A549 (cell line): Measurements from ENCODE around the gene RHO. TPM values are rescaled to one million over a fixed set of nuclear protein-coding genes. Genes with fewer than 3 reads are reported as not detected.

ENCODE experiments used
- ATAC-seq, 2 experiments: fragments of 200-7000 bp in 1 of 2; fragments of >200 bp in 1 of 2; cut with Nextera tagmentation in 1 of 2; cut with Tn5 transposase in 1 of 2; 3 replicates each; pipeline versions ENCODE4 v1.8.0 to v1.9.1; 2018 to 2020; ENCODE audit warnings: mild to moderate bottlenecking in 1 of 2, moderate library complexity in 1 of 2
- CTCF ChIA-PET: fragments of 300-600 bp; sonication (Branson Sonifier 250); formaldehyde crosslinking; extraction: SDS; loops from one replicate; lab custom pipeline; 2021; ENCODE audit warnings: antibody characterized with exemption, inconsistent platforms; lab: Yijun Ruan, JAX
- POLR2A ChIA-PET: fragments of 350-600 bp; formaldehyde crosslinking; extraction: SDS; loops from one replicate; lab custom pipeline; 2021; ENCODE audit warnings: antibody characterized with exemption, inconsistent platforms; lab: Yijun Ruan, JAX
- DNase-seq, 2 experiments: peaks; one replicate each; pipeline versions ENCODE4 v3.0.0 to v3.0.0-alpha.2; 2011 to 2016; ENCODE audit warnings: low read depth in 1 of 2, low spot score in 1 of 2
- FAIRE-seq: peaks from 2 replicates; lab custom pipeline; 2011; peaks lifted over from hg19 to GRCh38; lab: Jason Lieb, UNC
- H3K27ac ChIP-seq, 2 experiments: fragments of >200 bp; sonication (Bioruptor Twin); formaldehyde crosslinking; 3 replicates each; pipeline ENCODE4 v1.5.1; 2016 to 2017
- H3K4me1 ChIP-seq: fragments of >200 bp; sonication (Bioruptor Twin); formaldehyde crosslinking; 3 replicates; pipeline ENCODE4 v1.6.1; 2016
- H3K4me2 ChIP-seq: fragments of >200 bp; sonication (Bioruptor Twin); formaldehyde crosslinking; 3 replicates; pipeline ENCODE4 v1.6.1; 2016
- H3K4me3 ChIP-seq: fragments of >200 bp; sonication (Bioruptor Twin); formaldehyde crosslinking; 3 replicates; pipeline ENCODE4 v1.5.1; 2016
- H3K9me3 ChIP-seq: fragments of >200 bp; sonication (Bioruptor Twin); formaldehyde crosslinking; 3 replicates; pipeline ENCODE4 v1.6.1; 2016
- CBX8 ChIP-seq: fragments of 200-600 bp; sonication (generic); IDR thresholded peaks from 2 replicates; pipeline ENCODE4 v1.6.1; 2016
- CHD2 ChIP-seq: fragments of 150-350 bp; IDR thresholded peaks from 2 replicates; pipeline ENCODE4 v1.6.1; 2014; ENCODE audit warnings: low read length; ENCODE audit not compliant: partially characterized antibody
- CHD4 ChIP-seq: fragments of 200-600 bp; sonication (generic); IDR thresholded peaks from 2 replicates; pipeline ENCODE4 v1.6.1; 2016; ENCODE audit warnings: antibody characterized with exemption, mild to moderate bottlenecking, borderline replicate concordance
- EHF ChIP-seq: fragments of 250-450 bp; sonication (Bioruptor Pico); IDR thresholded peaks from 2 replicates; pipeline ENCODE4 v1.5.0; 2020; ENCODE audit warnings: mild to moderate bottlenecking
- ELK1 ChIP-seq: fragments of 150-350 bp; IDR thresholded peaks from 2 replicates; pipeline ENCODE4 v1.6.1; 2014; ENCODE audit warnings: low read depth, mild to moderate bottlenecking, low read length
- EP300 ChIP-seq, 2 experiments: fragments of >200 bp; sonication (Bioruptor Twin); formaldehyde crosslinking; IDR thresholded peaks; 2 replicates in 1 of 2; 3 replicates in 1 of 2; pipeline ENCODE4 v1.6.1; 2016 to 2017
- FOSB ChIP-seq: fragments of 250-450 bp; sonication (Bioruptor Pico); IDR thresholded peaks from 2 replicates; pipeline ENCODE4 v1.5.0; 2020; ENCODE audit warnings: mild to moderate bottlenecking, moderate library complexity
- FOSL2 ChIP-seq, 2 experiments: fragments of 450-650 bp in 1 of 2; fragments of >200 bp in 1 of 2; sonication (Bioruptor Twin) in 1 of 2; formaldehyde crosslinking; IDR thresholded peaks; 2 replicates each; pipeline versions ENCODE4 v1.5.0 to v1.6.1; 2016 to 2020; ENCODE audit warnings: mild to moderate bottlenecking in 1 of 2, moderate library complexity in 1 of 2
- FOXS1 ChIP-seq: fragments of 250-450 bp; sonication (Bioruptor Pico); IDR thresholded peaks from 2 replicates; pipeline ENCODE4 v1.5.0; 2020; ENCODE audit warnings: mild to moderate bottlenecking, moderate library complexity
- GATA3 ChIP-seq: IDR thresholded peaks from 2 replicates; pipeline ENCODE4 v1.6.1; 2012; ENCODE audit warnings: borderline replicate concordance
- HDAC2 ChIP-seq: fragments of 200-600 bp; sonication (generic); IDR thresholded peaks from 2 replicates; pipeline ENCODE4 v1.6.1; 2016
- HOXA7 ChIP-seq: fragments of 250-450 bp; sonication (Bioruptor Pico); IDR thresholded peaks from 2 replicates; pipeline ENCODE4 v1.5.0; 2020; ENCODE audit warnings: mild to moderate bottlenecking, moderate library complexity
- HOXB5 ChIP-seq: fragments of 250-450 bp; sonication (Bioruptor Pico); IDR thresholded peaks from 2 replicates; pipeline ENCODE4 v1.5.0; 2020; ENCODE audit warnings: mild to moderate bottlenecking, moderate library complexity
- JUNB ChIP-seq: fragments of >200 bp; sonication (Bioruptor Twin); formaldehyde crosslinking; IDR thresholded peaks from 2 replicates; pipeline ENCODE4 v1.6.1; 2016
- KDM1A ChIP-seq: fragments of 200-600 bp; sonication (generic); IDR thresholded peaks from 2 replicates; pipeline ENCODE4 v1.6.1; 2016; ENCODE audit warnings: low read depth, mild to moderate bottlenecking
- KDM5A ChIP-seq: fragments of 200-600 bp; sonication (generic); IDR thresholded peaks from 2 replicates; pipeline ENCODE4 v1.6.1; 2016; ENCODE audit warnings: antibody characterized with exemption, mild to moderate bottlenecking
- MAX ChIP-seq: IDR thresholded peaks from 2 replicates; pipeline ENCODE4 v1.6.1; 2012
- MAZ ChIP-seq: fragments of 150-350 bp; IDR thresholded peaks from 2 replicates; pipeline ENCODE4 v1.6.1; 2014; ENCODE audit warnings: antibody characterized with exemption, low read depth, low read length, borderline replicate concordance
- MYC ChIP-seq: IDR thresholded peaks from 2 replicates; pipeline ENCODE4 v1.6.1; 2012; ENCODE audit warnings: mild to moderate bottlenecking, inconsistent platforms, low read length, improper control_type of control experiment, borderline replicate concordance
- NFE2L2 ChIP-seq: fragments of 150-350 bp; conservative IDR thresholded peaks from 2 replicates; pipeline ENCODE4 v1.6.1; 2014; ENCODE audit warnings: low read length
- RARB ChIP-seq: fragments of 250-450 bp; sonication (Bioruptor Pico); IDR thresholded peaks from 2 replicates; pipeline ENCODE4 v1.8.0; 2021; ENCODE audit warnings: mild to moderate bottlenecking, moderate library complexity
- RFX5 ChIP-seq: fragments of 450-650 bp; IDR thresholded peaks from 2 replicates; pipeline ENCODE4 v1.7.1; 2014; ENCODE audit warnings: antibody characterized with exemption, mild to moderate bottlenecking, moderate library complexity
- RNF2 ChIP-seq: fragments of 200-600 bp; sonication (generic); IDR thresholded peaks from 2 replicates; pipeline ENCODE4 v1.6.1; 2016; ENCODE audit warnings: low read depth, mild to moderate bottlenecking, antibody characterized with exemption, moderate library complexity, borderline replicate concordance
- TFCP2L1 ChIP-seq: fragments of 250-450 bp; sonication (Bioruptor Pico); IDR thresholded peaks from 2 replicates; pipeline ENCODE4 v1.5.0; 2021; ENCODE audit warnings: mild to moderate bottlenecking
- USF2 ChIP-seq: fragments of 450-650 bp; IDR thresholded peaks from 2 replicates; pipeline ENCODE4 v1.6.1; 2014; ENCODE audit warnings: antibody characterized with exemption
- ZFP36 ChIP-seq: fragments of 450-650 bp; IDR thresholded peaks from 2 replicates; pipeline ENCODE4 v1.6.1; 2014; ENCODE audit warnings: borderline replicate concordance; ENCODE audit not compliant: partially characterized antibody
- ZNF302 ChIP-seq: fragments of 250-450 bp; sonication (Bioruptor Pico); IDR thresholded peaks from 2 replicates; pipeline ENCODE4 v1.9.0; 2021; ENCODE audit warnings: inconsistent platforms, mild to moderate bottlenecking, moderate library complexity
- WGBS: methylation state at CpG from one replicate; pipeline ENCODE4 v1.1.6; 2017; ENCODE audit errors: missing lambda C conversion rate; 5-methylcytosine and 5-hydroxymethylcytosine counted together
- polyA plus RNA-seq, 4 experiments: library from polyadenylated mRNA; depleted of rRNA in 3 of 4; stranded (reverse); fragments of >200 nt; fragmentation: RNase III in 1 of 4; extraction: RNeasy Plus Mini Kit Qiagen cat#74134 plus additional on column Dnase treatment in 1 of 4; gene quantifications; 2 replicates in 3 of 4; 3 replicates in 1 of 4; pipeline ENCODE4 v1.2.3, GENCODE V29; 2011 to 2017
- TF ChIP-seq, protein P1 (sequence below): fragments of >200 bp; sonication (Bioruptor Twin); formaldehyde crosslinking; IDR thresholded peaks from 3 replicates; pipeline ENCODE4 v1.5.1; 2016

RHO gene
- polyA plus RNA-seq, 2 of the 4 experiments (the other 2 are of a cell fraction) = 0.04 TPM; not detected in 1

DNA sequence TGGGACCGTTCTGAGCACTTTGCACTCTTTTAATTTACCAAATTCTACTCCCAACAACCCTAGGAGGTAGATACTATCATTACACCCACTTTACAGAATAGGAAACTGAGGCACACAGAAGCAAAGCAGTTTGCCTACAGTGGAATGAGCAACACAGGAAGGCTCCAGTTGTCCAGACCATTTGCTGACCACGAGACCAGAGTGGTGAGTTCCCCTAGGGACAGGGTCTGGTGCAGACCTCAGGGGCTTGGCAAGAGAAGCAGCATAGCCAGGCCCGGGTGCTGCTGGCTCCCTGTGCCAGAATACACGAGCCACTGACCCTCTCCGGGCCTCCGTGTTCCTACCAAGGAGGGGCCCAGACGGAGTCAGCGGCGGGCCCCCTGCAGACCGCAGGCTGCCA is 51.6 kb downstream of the RHO start:
- Histone ChIP-seq H3K4me2 (no peak overlapping the region), H3K9me3 (no peaks in the 10 kb centered on the region), H3K4me1 (peaks cover 5% of the 10 kb centered on the region; the same call in 2 of the 3 replicates), H3K4me3 (no peak overlapping the region), H3K27ac (no peak overlapping the region)
- ATAC-seq (no peak), FAIRE-seq (no peak), DNase-seq (no peak)
- TF ChIP-seq FOXS1 (CRISPR knock-in tag) (no peak), HOXB5 (no peak), MAZ (no peak), RFX5 (no peak), RARB (no peak)
- WGBS = 99% methylated on average over 5 of the region's 10 CpGs
- CTCF ChIA-PET = no interaction called here
- POLR2A ChIA-PET = no interaction called here

- FAIRE-seq (no peak), ATAC-seq (no peak), DNase-seq (no peak)
- Histone ChIP-seq H3K27ac (no peak overlapping the region), H3K9me3 (no peaks in the 10 kb centered on the region), H3K4me1 (peaks cover 7% of the 10 kb centered on the region), H3K4me3 (no peak overlapping the region), H3K4me2 (no peak overlapping the region)
- CTCF ChIA-PET = interaction anchor here (0.7 to 1.6 kb wide), 2 partner anchors 12 to 16 kb away, joined by 3 read pairs; no protein-coding TSS in a partner anchor
- 94% methylated on average over 7 of the region's 8 CpGs for WGBS
- TF ChIP-seq EP300 (IDR thresholded peaks at IDR 0.05) (no peak), RARB (no peak), KDM5A (no peak), MAX (no peak), USF2 (no peak), CHD2 (no peak), HDAC2 (no peak), JUNB (no peak), ZNF302 (CRISPR knock-in tag) (no peak), RNF2 (no peak), FOSL2 (IDR thresholded peaks at IDR 0.05) (no peak), FOSL2 (CRISPR knock-in tag; IDR thresholded peaks at IDR 0.05) (no peak)
- POLR2A ChIA-PET = no interaction called here
These were observed 53.2 kb downstream of the RHO start for GRCh38 chr3:129581623-129582022.

DNA sequence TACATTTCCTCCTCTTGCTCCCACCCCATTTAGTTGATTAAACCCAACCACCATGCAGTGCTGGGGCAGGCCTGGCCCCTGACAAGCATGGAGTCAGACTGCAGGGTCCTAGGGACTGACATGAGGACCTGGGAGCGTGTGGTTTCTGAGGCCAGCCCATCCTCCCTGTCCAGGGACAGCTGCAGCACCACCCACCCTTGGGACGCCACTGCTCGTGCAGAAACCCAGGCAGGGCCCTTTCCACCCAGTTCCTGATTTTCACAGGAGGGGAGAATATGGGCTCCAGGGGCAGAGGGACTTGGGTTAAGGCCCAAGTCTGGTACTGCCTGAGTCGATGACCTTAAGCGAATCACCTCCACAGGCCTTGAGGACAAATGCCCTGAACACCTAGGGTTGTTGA is 54.4 kb downstream of the RHO start:
- Histone ChIP-seq H3K4me1 (peaks cover 14% of the 10 kb centered on the region), H3K4me2 (no peak overlapping the region), H3K4me3 (no peak overlapping the region), H3K27ac (no peak overlapping the region), H3K9me3 (no peaks in the 10 kb centered on the region)
- ChIA-PET POLR2A (no interaction called here), CTCF (interaction anchor here (0.6 kb wide), 1 partner anchor 570 kb away, joined by 3 read pairs; no protein-coding TSS in a partner anchor)
- DNase-seq (no peak), ATAC-seq (no peak), FAIRE-seq (no peak)
- no peak for TF ChIP-seq ZFP36
- TF ChIP-seq MYC = no peak
- no peak for TF ChIP-seq FOSB
- TF ChIP-seq RFX5 = no peak
- TF ChIP-seq CBX8 = no peak
- no peak for TF ChIP-seq MAZ
- TF ChIP-seq CHD2 = no peak
- TF ChIP-seq RNF2 = no peak
- no peak for TF ChIP-seq NFE2L2
- no peak for TF ChIP-seq HOXA7 (CRISPR knock-in tag)
- TF ChIP-seq EHF (CRISPR knock-in tag) = no peak
- no peak for TF ChIP-seq CHD4
- TF ChIP-seq FOXS1 (CRISPR knock-in tag) = no peak
- TF ChIP-seq MAX = no peak
- TF ChIP-seq KDM1A = no peak
- no peak for TF ChIP-seq ELK1
- TF ChIP-seq GATA3 = no peak
- TF ChIP-seq KDM5A = no peak
- no peak for TF ChIP-seq TFCP2L1 (CRISPR knock-in tag)
- TF ChIP-seq, protein P1, sequence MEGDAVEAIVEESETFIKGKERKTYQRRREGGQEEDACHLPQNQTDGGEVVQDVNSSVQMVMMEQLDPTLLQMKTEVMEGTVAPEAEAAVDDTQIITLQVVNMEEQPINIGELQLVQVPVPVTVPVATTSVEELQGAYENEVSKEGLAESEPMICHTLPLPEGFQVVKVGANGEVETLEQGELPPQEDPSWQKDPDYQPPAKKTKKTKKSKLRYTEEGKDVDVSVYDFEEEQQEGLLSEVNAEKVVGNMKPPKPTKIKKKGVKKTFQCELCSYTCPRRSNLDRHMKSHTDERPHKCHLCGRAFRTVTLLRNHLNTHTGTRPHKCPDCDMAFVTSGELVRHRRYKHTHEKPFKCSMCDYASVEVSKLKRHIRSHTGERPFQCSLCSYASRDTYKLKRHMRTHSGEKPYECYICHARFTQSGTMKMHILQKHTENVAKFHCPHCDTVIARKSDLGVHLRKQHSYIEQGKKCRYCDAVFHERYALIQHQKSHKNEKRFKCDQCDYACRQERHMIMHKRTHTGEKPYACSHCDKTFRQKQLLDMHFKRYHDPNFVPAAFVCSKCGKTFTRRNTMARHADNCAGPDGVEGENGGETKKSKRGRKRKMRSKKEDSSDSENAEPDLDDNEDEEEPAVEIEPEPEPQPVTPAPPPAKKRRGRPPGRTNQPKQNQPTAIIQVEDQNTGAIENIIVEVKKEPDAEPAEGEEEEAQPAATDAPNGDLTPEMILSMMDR = no peak
- WGBS = 100% methylated on average over 1 of the region's 5 CpGs
